Prostate gland (tissue), 2 donors: ENCODE results near the gene TUBB3.

Experiments
- CTCF ChIP-seq, 4 experiments: fragments of 200-600 bp in 2 of 4; fragments of 450-650 bp in 2 of 4; sonication (generic) in 2 of 4; IDR thresholded peaks; 1 replicate in 3 of 4; 2 replicates in 1 of 4; pipeline ENCODE4 v1.5.1; 2016 to 2019; ENCODE audit warnings: antibody characterized with exemption in 4 of 4, mild to moderate bottlenecking in 2 of 4, moderate library complexity in 2 of 4
- POLR2A ChIP-seq: fragments of 450-650 bp; IDR thresholded peaks from one replicate; pipeline ENCODE4 v1.6.1; 2016; ENCODE audit warnings: antibody characterized with exemption, mild to moderate bottlenecking
- POLR2AphosphoS5 ChIP-seq: sonication (generic); formaldehyde crosslinking; IDR thresholded peaks from one replicate; pipeline ENCODE4 v1.6.1; 2017; ENCODE audit warnings: antibody characterized with exemption

GRCh38 chr16:89925596-89926079 is 2.5 kb downstream of the TUBB3 start:
- TF ChIP-seq POLR2A, result no peak
- no peak for TF ChIP-seq CTCF (IDR thresholded peaks at IDR 0.05)
- no peak for TF ChIP-seq POLR2AphosphoS5
